ENCODE data around the gene GLIS1.

GRCh38 chr1:53512807-53513755 is 225.9 kb downstream of the GLIS1 start:
- TF ChIP-seq CTCF (IDR thresholded peaks at IDR 0.05) (no peak), POLR2A (IDR thresholded peaks at IDR 0.05) (no peak)

All from stomach (tissue), 4 donors.